HG03159 (cell line): ENCODE results near the gene FBXW8.
A peak's percentile ranks its signal among the peaks of the same experiment; 100 is the strongest.

Experiments
- ATAC-seq: cut with Tn5 transposase; IDR thresholded peaks from one replicate; pipeline ENCODE4 v1.9.1; 2021; ENCODE audit warnings: mild to moderate bottlenecking, moderate library complexity; ENCODE audit not compliant: unreplicated experiment

Gene FBXW8

GRCh38 chr12:116955382-116956021 is 44.8 kb downstream of the FBXW8 start:
- no peak for ATAC-seq

- ATAC-seq = no peak
These were observed 47.9 kb downstream of the FBXW8 start for GRCh38 chr12:116958402-116959197.

GRCh38 chr12:116959198-116959460 is 48.4 kb downstream of the FBXW8 start:
- no peak for ATAC-seq

GRCh38 chr12:116959845-116960514 is 49.2 kb downstream of the FBXW8 start:
- peak; percentile 99 for ATAC-seq

GRCh38 chr12:116962197-116962596 is 51.4 kb downstream of the FBXW8 start:
- no peak for ATAC-seq

GRCh38 chr12:116962783-116963356 is 52.1 kb downstream of the FBXW8 start:
- ATAC-seq = no peak

GRCh38 chr12:116964054-116965050 is 53.6 kb downstream of the FBXW8 start:
- no peak for ATAC-seq

- no peak for ATAC-seq
These were observed 58.2 kb downstream of the FBXW8 start for GRCh38 chr12:116968986-116969385.

- no peak for ATAC-seq
These were observed 59.1 kb downstream of the FBXW8 start for GRCh38 chr12:116969615-116970585.

- ATAC-seq = no peak
These were observed 60.5 kb downstream of the FBXW8 start for GRCh38 chr12:116971222-116971621.

GRCh38 chr12:116975779-116976393 is 65.1 kb downstream of the FBXW8 start:
- no peak for ATAC-seq

GRCh38 chr12:116977465-116978380 is 67.0 kb downstream of the FBXW8 start:
- ATAC-seq = no peak

GRCh38 chr12:116978791-116979508 is 68.2 kb downstream of the FBXW8 start:
- no peak for ATAC-seq

- ATAC-seq = no peak
These were observed 69.3 kb downstream of the FBXW8 start for GRCh38 chr12:116980083-116980482.

- ATAC-seq = no peak
These were observed 72.2 kb downstream of the FBXW8 start for GRCh38 chr12:116982791-116983411.

- ATAC-seq = no peak
These were observed 73.3 kb downstream of the FBXW8 start for GRCh38 chr12:116984098-116984497.

GRCh38 chr12:116990329-116990728 is 79.6 kb downstream of the FBXW8 start:
- ATAC-seq = no peak
